ENCODE results near the gene MRPL28.
A peak's percentile ranks its signal among the peaks of the same experiment; 100 is the strongest.
"Not testable (repeated sequence)": the region's sequence is repeated elsewhere in the genome, so short reads cannot be mapped to it uniquely, and the experiment has no call there.

MRPL28 gene

GRCh38 chr16:379183-379960 is 9.0 kb upstream of the MRPL28 start:
- H3K36me3 Mint-ChIP-seq = no peaks in the 10 kb centered on the region
- H3K27me3 Mint-ChIP-seq = no peaks in the 10 kb centered on the region
- peaks cover 25% of the 10 kb centered on the region for H3K4me1 Mint-ChIP-seq
- peak overlapping the region; percentile 83 for H3K4me3 Mint-ChIP-seq
- H3K9me3 Mint-ChIP-seq = no peaks in the 10 kb centered on the region
- H3K27ac Mint-ChIP-seq = no peak overlapping the region

- Mint-ChIP-seq H3K36me3 (no peaks in the 10 kb centered on the region), H3K27ac (no peak overlapping the region), H3K9me3 (no peaks in the 10 kb centered on the region), H3K4me1 (peaks cover 25% of the 10 kb centered on the region), H3K27me3 (no peaks in the 10 kb centered on the region), H3K4me3 (no peak overlapping the region)
These were observed 8.5 kb upstream of the MRPL28 start for GRCh38 chr16:378821-379182.

GRCh38 chr16:378113-378820 is 7.9 kb upstream of the MRPL28 start:
- H3K4me1 Mint-ChIP-seq = peaks cover 20% of the 10 kb centered on the region
- not testable (repeated sequence) for H3K27ac Mint-ChIP-seq, H3K36me3 Mint-ChIP-seq, H3K9me3 Mint-ChIP-seq, H3K27me3 Mint-ChIP-seq, H3K4me3 Mint-ChIP-seq

- H3K27ac Mint-ChIP-seq = no peak overlapping the region
- H3K9me3 Mint-ChIP-seq = no peaks in the 10 kb centered on the region
- H3K27me3 Mint-ChIP-seq = no peaks in the 10 kb centered on the region
- H3K4me3 Mint-ChIP-seq = no peak overlapping the region
- H3K36me3 Mint-ChIP-seq = no peaks in the 10 kb centered on the region
- H3K4me1 Mint-ChIP-seq = peaks cover 12% of the 10 kb centered on the region
These were observed 7.1 kb upstream of the MRPL28 start for GRCh38 chr16:377419-377951.

- Mint-ChIP-seq H3K4me1 (peaks cover 13% of the 10 kb centered on the region), H3K4me3 (no peak overlapping the region), H3K27me3 (no peaks in the 10 kb centered on the region), H3K27ac (no peak overlapping the region), H3K9me3 (no peaks in the 10 kb centered on the region), H3K36me3 (no peaks in the 10 kb centered on the region)
These were observed 6.6 kb upstream of the MRPL28 start for GRCh38 chr16:376817-377418.

GRCh38 chr16:375927-376816 is 5.8 kb upstream of the MRPL28 start:
- H3K4me1 Mint-ChIP-seq = peaks cover 15% of the 10 kb centered on the region
- H3K27me3 Mint-ChIP-seq = no peaks in the 10 kb centered on the region
- no peak overlapping the region for H3K27ac Mint-ChIP-seq
- no peak overlapping the region for H3K4me3 Mint-ChIP-seq
- H3K9me3 Mint-ChIP-seq = no peaks in the 10 kb centered on the region
- H3K36me3 Mint-ChIP-seq = no peaks in the 10 kb centered on the region

- Mint-ChIP-seq H3K4me3 (no peak overlapping the region), H3K9me3 (no peaks in the 10 kb centered on the region), H3K27ac (no peak overlapping the region), H3K27me3 (no peaks in the 10 kb centered on the region), H3K36me3 (no peaks in the 10 kb centered on the region), H3K4me1 (peaks cover 20% of the 10 kb centered on the region)
These were observed 4.9 kb upstream of the MRPL28 start for GRCh38 chr16:375212-375611.

GRCh38 chr16:374616-374926 is 4.2 kb upstream of the MRPL28 start:
- no peaks in the 10 kb centered on the region for H3K36me3 Mint-ChIP-seq
- no peak overlapping the region for H3K27ac Mint-ChIP-seq
- H3K9me3 Mint-ChIP-seq = no peaks in the 10 kb centered on the region
- no peaks in the 10 kb centered on the region for H3K27me3 Mint-ChIP-seq
- H3K4me3 Mint-ChIP-seq = no peak overlapping the region
- peaks cover 20% of the 10 kb centered on the region for H3K4me1 Mint-ChIP-seq

- peaks cover 22% of the 10 kb centered on the region for H3K4me1 Mint-ChIP-seq
- H3K9me3 Mint-ChIP-seq = no peaks in the 10 kb centered on the region
- H3K36me3 Mint-ChIP-seq = no peaks in the 10 kb centered on the region
- no peak overlapping the region for H3K4me3 Mint-ChIP-seq
- H3K27me3 Mint-ChIP-seq = no peaks in the 10 kb centered on the region
- H3K27ac Mint-ChIP-seq = no peak overlapping the region
These were observed 3.7 kb upstream of the MRPL28 start for GRCh38 chr16:373848-374615.

- Mint-ChIP-seq H3K27ac (no peak overlapping the region), H3K27me3 (no peaks in the 10 kb centered on the region), H3K36me3 (no peaks in the 10 kb centered on the region), H3K4me3 (no peak overlapping the region), H3K9me3 (no peaks in the 10 kb centered on the region), H3K4me1 (peaks cover 21% of the 10 kb centered on the region)
These were observed 2.8 kb upstream of the MRPL28 start for GRCh38 chr16:373020-373598.

GRCh38 chr16:372302-372983 is 2.1 kb upstream of the MRPL28 start:
- Mint-ChIP-seq H3K9me3 (no peaks in the 10 kb centered on the region), H3K36me3 (no peaks in the 10 kb centered on the region), H3K4me3 (no peak overlapping the region), H3K27ac (no peak overlapping the region), H3K4me1 (peaks cover 21% of the 10 kb centered on the region), H3K27me3 (no peaks in the 10 kb centered on the region)

- Mint-ChIP-seq H3K36me3 (no peaks in the 10 kb centered on the region), H3K9me3 (no peaks in the 10 kb centered on the region), H3K4me1 (peaks cover 21% of the 10 kb centered on the region), H3K4me3 (no peak overlapping the region), H3K27me3 (no peaks in the 10 kb centered on the region), H3K27ac (no peak overlapping the region)
These were observed 1.4 kb upstream of the MRPL28 start for GRCh38 chr16:371515-372301.

- Mint-ChIP-seq H3K4me3 (peak overlapping the region; percentile 84), H3K27ac (peak overlapping the region; percentile 94), H3K36me3 (no peaks in the 10 kb centered on the region), H3K4me1 (peaks cover 21% of the 10 kb centered on the region), H3K27me3 (no peaks in the 10 kb centered on the region), H3K9me3 (no peaks in the 10 kb centered on the region)
These were observed 709 bp upstream of the MRPL28 start for GRCh38 chr16:370979-371514.
